GM18861 (cell line): ENCODE measurements around the gene CFAP221.

Source experiments
- ATAC-seq: cut with Tn5 transposase; IDR thresholded peaks from one replicate; pipeline ENCODE4 v1.9.1; 2021; ENCODE audit not compliant: unreplicated experiment

CFAP221 gene

DNA sequence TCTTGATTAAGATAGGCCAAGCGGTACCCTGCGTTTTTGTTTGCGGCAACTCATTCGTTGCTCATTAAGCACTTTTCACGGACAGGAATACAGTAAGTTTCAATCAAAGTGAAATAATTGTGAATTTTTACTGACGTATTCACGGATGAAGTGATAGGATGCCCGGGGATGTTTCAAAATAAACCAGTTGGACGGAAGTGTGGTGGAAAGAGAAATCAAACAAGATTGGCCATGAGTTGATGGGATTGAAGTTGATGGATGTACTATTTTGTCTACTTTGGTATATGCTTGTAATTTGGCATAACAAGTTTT, 135.2 kb downstream of the CFAP221 start:
- no peak for ATAC-seq

GRCh38 chr2:119679846-119680245, 135.6 kb downstream of the CFAP221 start:
- no peak for ATAC-seq

DNA sequence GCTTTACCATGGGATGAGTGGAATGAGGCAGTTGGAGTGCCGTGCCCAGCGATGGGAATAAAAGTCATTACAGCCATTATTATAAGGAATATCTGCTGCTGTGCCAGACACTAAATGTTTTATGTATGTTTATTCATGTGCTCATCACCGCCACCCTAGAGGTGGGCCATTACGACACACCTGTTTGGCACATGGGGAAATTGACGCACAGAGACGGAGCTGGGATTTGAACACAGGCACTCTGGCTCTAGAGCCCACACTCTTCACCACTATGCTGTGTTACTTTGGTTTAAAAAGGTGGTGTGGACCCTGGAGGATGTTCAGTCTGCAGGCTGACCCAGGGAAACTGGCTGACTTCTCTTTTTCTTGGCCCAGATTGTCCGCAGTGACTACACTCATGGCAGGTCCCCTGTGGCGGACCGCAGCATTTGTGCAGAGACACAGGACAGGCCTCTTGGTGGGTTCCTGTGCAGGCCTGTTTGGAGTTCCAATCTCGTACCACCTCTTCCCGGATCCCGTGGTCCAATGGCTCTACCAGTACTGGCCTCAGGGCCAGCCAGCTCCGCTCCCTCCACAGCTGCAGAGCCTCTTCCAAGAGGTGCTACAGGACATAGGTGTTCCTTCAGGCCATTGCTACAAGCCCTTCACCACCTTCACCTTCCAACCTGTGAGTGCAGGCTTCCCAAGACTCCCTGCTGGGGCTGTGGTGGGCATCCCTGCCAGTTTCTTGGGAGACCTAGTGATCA, 136.4 kb downstream of the CFAP221 start:
- ATAC-seq, result no peak

- ATAC-seq, result no peak
Observed at GRCh38 chr2:119681203-119681867, 137.1 kb downstream of the CFAP221 start.

DNA sequence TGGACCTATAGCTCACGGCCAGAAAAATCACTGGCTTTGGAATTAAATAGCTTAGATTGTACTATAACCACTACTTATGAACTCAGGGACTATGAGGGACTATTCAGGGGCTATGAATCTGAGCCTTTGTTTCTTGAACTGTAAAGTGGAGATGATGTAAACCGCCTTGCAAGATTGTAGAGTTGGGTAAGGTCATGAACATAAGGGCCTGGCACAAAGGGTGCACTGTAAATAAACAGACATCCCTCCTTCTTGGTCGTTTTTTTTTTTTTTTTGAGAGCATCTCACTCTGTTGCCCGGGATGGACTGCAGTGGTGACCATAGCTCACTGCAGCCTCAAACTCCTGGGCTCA, 137.6 kb downstream of the CFAP221 start:
- ATAC-seq, result no peak

GRCh38 chr2:119682578-119682977, 138.3 kb downstream of the CFAP221 start:
- ATAC-seq, result no peak

- ATAC-seq, result no peak
Observed at GRCh38 chr2:119683074-119683712, 138.9 kb downstream of the CFAP221 start.

- no peak for ATAC-seq
Observed at GRCh38 chr2:119683713-119684443, 139.6 kb downstream of the CFAP221 start.

- no peak for ATAC-seq
Observed at GRCh38 chr2:119684518-119684917, 140.3 kb downstream of the CFAP221 start.

- no peak for ATAC-seq
Observed at GRCh38 chr2:119688616-119689015, 144.4 kb downstream of the CFAP221 start.

GRCh38 chr2:119689218-119689617, 145.0 kb downstream of the CFAP221 start:
- ATAC-seq, result no peak

DNA sequence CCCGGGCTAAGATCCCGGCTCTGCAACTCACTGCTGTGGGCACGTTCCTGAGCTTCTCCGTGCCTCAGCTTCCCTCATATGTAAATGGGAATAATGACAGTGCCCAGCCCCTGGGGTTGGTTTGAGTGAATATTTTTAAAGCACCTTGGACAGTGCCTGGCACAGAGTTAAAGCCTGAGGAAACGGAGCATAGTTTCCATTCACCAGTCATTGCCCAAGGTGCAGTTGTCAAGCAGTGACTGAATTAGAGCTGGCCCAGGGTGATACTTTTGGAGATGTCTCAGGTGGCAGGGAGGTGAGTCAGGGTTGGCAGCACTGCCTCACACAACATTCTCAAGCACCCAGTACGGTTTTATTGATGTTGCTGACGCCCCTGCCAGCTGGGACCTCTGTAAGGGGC, 146.9 kb downstream of the CFAP221 start:
- ATAC-seq, result no peak

DNA sequence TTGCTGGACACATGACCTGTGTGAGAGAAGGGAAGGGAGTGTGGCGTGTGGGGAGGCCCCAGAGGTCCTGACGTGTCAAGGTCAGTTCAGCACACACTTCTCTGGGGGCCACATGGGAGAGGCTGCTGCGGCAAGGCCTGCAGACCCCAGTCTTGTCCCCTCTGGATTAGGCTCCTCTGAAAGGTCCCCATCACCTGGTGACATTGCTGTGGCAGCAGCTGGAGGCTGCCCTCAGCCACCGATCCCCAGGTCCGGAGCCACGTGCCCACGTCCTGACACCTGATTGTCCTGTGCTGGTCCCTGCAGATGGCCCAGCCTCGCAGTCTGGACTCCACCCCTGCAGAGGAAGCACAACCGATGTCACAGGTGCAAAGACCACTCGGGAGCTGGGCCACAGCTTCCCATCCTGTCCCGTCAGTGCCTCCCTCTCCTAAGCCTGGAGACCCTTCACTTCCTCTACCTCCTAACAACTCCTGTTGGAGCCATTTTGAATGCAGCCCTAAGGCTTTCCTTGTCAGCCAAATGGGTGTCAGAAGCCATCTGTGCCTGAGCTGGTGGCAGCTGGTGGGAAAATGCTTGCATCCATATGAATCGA, 147.5 kb downstream of the CFAP221 start:
- ATAC-seq, result no peak

DNA sequence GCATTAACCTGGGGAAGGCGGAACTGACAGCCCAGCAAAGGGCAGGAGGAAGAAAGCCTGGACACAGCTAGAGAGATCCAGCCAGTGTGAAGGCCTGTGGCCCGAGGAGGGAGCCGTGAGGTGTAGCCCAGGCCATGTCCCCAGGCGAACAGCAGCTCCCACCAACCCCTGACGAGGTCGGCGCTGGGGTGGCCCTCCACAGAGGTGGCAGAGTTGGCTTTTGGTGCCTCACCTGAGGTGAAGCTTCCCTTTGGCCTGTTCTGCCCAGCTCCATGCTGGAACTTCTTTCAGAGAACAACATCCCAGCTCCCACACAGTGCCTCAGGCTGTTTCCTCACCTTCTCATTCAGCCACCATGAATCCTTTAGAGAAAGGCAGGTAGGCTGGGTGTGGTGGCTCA, 148.1 kb downstream of the CFAP221 start:
- ATAC-seq, result no peak

GRCh38 chr2:119692954-119693353, 148.7 kb downstream of the CFAP221 start:
- no peak for ATAC-seq

GRCh38 chr2:119693567-119693966, 149.3 kb downstream of the CFAP221 start:
- ATAC-seq, result no peak

DNA sequence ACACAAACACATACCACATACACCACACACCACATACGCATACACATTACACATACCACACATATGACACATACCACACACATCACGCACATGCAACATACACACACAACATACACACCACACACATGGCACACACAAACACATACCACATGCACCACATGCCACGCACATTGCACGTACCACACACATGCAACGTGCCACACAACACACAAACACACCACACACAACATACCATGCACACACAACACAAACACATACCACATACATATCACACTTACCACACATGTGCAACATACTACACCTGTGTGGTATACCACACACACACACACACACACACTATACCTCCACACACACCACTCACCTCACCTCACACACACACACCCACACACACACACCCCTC, 149.7 kb downstream of the CFAP221 start:
- no peak for ATAC-seq

- no peak for ATAC-seq
Observed at GRCh38 chr2:119694470-119694844, 150.2 kb downstream of the CFAP221 start.

- no peak for ATAC-seq
Observed at GRCh38 chr2:119694845-119695521, 150.7 kb downstream of the CFAP221 start.

GRCh38 chr2:119696005-119696404, 151.8 kb downstream of the CFAP221 start:
- ATAC-seq, result no peak

DNA sequence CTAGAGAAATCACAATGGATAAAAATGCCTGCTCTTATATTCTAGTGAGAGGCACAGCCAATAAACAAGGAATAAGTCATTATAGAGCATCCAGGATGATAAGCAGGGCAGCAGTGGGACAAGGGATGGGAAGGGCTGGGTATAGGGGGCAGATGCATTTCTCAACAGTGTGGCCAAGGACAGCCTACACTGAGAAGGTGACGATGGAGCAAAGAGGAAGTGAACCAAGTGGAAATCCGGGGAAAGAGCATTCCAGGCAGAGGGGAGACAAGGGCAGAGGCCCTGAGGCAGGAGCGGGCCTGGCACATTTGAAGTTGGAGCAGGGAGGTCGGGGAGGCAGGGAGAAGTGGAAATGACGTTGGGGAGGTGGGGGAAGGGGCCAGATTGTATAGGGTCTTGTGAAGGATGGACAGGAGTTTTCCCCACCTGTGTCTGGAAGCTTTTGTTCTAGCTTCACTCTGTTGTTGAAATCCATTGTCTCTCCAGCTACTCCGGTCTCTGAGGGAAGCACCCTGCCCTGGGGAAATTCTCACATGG, 152.3 kb downstream of the CFAP221 start:
- ATAC-seq, result no peak
